IMR-90 (cell line): ENCODE data around the gene SELENOS. TPM values are rescaled to one million over a fixed set of nuclear protein-coding genes. Genes with fewer than 3 reads are reported as not detected.
A peak's percentile ranks its signal among the peaks of the same experiment; 100 is the strongest.

ENCODE experiments used
- ATAC-seq: fragments of 200-7000 bp; cut with Tn5 transposase; 2 replicates; pipeline ENCODE4 v1.9.1; 2020; ENCODE audit warnings: low read depth, mild to moderate bottlenecking, moderate library complexity
- BruUV-seq: library from RNA; stranded (reverse); fragments of 400-500 nt; replicated peaks from 2 replicates; lab custom pipeline; 2021; lab: Mats Ljungman, UMichigan
- CTCF ChIA-PET: fragments of 300-600 bp; formaldehyde crosslinking; extraction: SDS; loops from one replicate; lab custom pipeline; 2021; ENCODE audit warnings: antibody characterized with exemption; lab: Yijun Ruan, JAX
- POLR2A ChIA-PET: fragments of 300-600 bp; sonication (Branson Sonifier 250); formaldehyde crosslinking; loops from one replicate; lab custom pipeline; 2022; ENCODE audit warnings: antibody characterized with exemption; ENCODE audit not compliant: unreplicated experiment; lab: Charles Lee
- DNase-seq: peaks from one replicate; pipeline ENCODE4 v3.0.0; 2013
- H2AFZ ChIP-seq: replicated peaks from 2 replicates; pipeline ENCODE3; 2013; ENCODE audit warnings: low read length, mild to moderate bottlenecking; ENCODE audit not compliant: poor library complexity
- H2AK5ac ChIP-seq: 2 replicates; pipeline ENCODE4 v1.6.1; 2013; ENCODE audit warnings: low read depth, low read length, inconsistent platforms
- H2AK9ac ChIP-seq: replicated peaks from 2 replicates; pipeline ENCODE3; 2013; ENCODE audit warnings: mild to moderate bottlenecking, low read depth, low read length, moderate library complexity; ENCODE audit not compliant: poor library complexity
- H2BK120ac ChIP-seq: 2 replicates; pipeline ENCODE4 v1.6.1; 2013; ENCODE audit warnings: low read depth, low read length, inconsistent platforms
- H2BK15ac ChIP-seq: 3 replicates; pipeline ENCODE4 v1.6.1; 2013; ENCODE audit warnings: low read depth, low read length, inconsistent platforms
- H2BK20ac ChIP-seq: 2 replicates; pipeline ENCODE4 v1.6.1; 2013; ENCODE audit warnings: low read depth, mild to moderate bottlenecking, inconsistent platforms, low read length, moderate library complexity
- H2BK5ac ChIP-seq: 2 replicates; pipeline ENCODE4 v1.6.1; 2013; ENCODE audit warnings: mild to moderate bottlenecking, low read depth, low read length, inconsistent platforms; ENCODE audit not compliant: poor library complexity, severe bottlenecking
- H3K14ac ChIP-seq: replicated peaks from 2 replicates; pipeline ENCODE4 v1.6.1; 2013; ENCODE audit warnings: low read depth, low read length, inconsistent platforms
- H3K18ac ChIP-seq: 2 replicates; pipeline ENCODE4 v1.6.1; 2013; ENCODE audit warnings: low read depth, low read length, control low read depth
- H3K23ac ChIP-seq: 2 replicates; pipeline ENCODE4 v1.6.1; 2013; ENCODE audit warnings: low read depth, low read length, inconsistent platforms
- H3K27ac ChIP-seq: 2 replicates; pipeline ENCODE4 v1.5.1; 2013; ENCODE audit warnings: mild to moderate bottlenecking, control low read depth, low read length; ENCODE audit not compliant: insufficient read depth
- H3K27me3 ChIP-seq: 2 replicates; pipeline ENCODE4 v1.6.1; 2013; ENCODE audit warnings: low read length; ENCODE audit not compliant: control insufficient read depth, insufficient read depth
- H3K36me3 ChIP-seq: 2 replicates; pipeline ENCODE4 v1.6.1; 2013; ENCODE audit warnings: low read length, mixed read lengths; ENCODE audit not compliant: control insufficient read depth, insufficient read depth
- H3K4ac ChIP-seq: 2 replicates; pipeline ENCODE4 v1.6.1; 2013; ENCODE audit warnings: low read depth, low read length, inconsistent platforms
- H3K4me1 ChIP-seq: 2 replicates; pipeline ENCODE4 v1.6.1; 2013; ENCODE audit warnings: low read length, mixed read lengths; ENCODE audit not compliant: control insufficient read depth, insufficient read depth
- H3K4me2 ChIP-seq: 2 replicates; pipeline ENCODE4 v1.6.1; 2013; ENCODE audit warnings: low read depth, mild to moderate bottlenecking, control low read depth, low read length, moderate library complexity
- H3K4me3 ChIP-seq: 2 replicates; pipeline ENCODE4 v1.5.1; 2013; ENCODE audit warnings: low read depth, mild to moderate bottlenecking, control low read depth, low read length, moderate library complexity; ENCODE audit not compliant: insufficient read depth
- H3K56ac ChIP-seq: 2 replicates; pipeline ENCODE4 v1.6.1; 2013; ENCODE audit warnings: low read length, inconsistent platforms; ENCODE audit not compliant: insufficient read depth; ENCODE audit errors: extremely low read depth
- H3K79me1 ChIP-seq, 2 experiments: 2 replicates each; pipeline ENCODE4 v1.6.1; 2013; ENCODE audit warnings: low read length in 2 of 2, inconsistent platforms in 1 of 2, low read depth in 1 of 2
- H3K9ac ChIP-seq: 2 replicates; pipeline ENCODE4 v1.6.1; 2013; ENCODE audit warnings: low read depth, low read length, control low read depth
- H3K9me1 ChIP-seq: 2 replicates; pipeline ENCODE4 v1.6.1; 2013; ENCODE audit warnings: low read length, inconsistent platforms; ENCODE audit not compliant: insufficient read depth
- H3K9me3 ChIP-seq: 2 replicates; pipeline ENCODE4 v1.6.1; 2013; ENCODE audit warnings: low read length; ENCODE audit not compliant: control insufficient read depth, insufficient read depth
- H4K20me1 ChIP-seq: 2 replicates; pipeline ENCODE4 v1.6.1; 2013; ENCODE audit warnings: low read length, inconsistent platforms; ENCODE audit not compliant: insufficient read depth
- H4K5ac ChIP-seq: 2 replicates; pipeline ENCODE4 v1.6.1; 2013; ENCODE audit warnings: mild to moderate bottlenecking, low read depth, low read length, control low read depth
- H4K8ac ChIP-seq, 2 experiments: 2 replicates each; pipeline ENCODE4 v1.6.1; 2013; ENCODE audit warnings: low read depth in 2 of 2, low read length in 2 of 2, control low read depth in 1 of 2, inconsistent platforms in 1 of 2
- H4K91ac ChIP-seq: 2 replicates; pipeline ENCODE4 v1.6.1; 2013; ENCODE audit warnings: low read depth, low read length, inconsistent platforms; ENCODE audit not compliant: insufficient read depth
- CEBPB ChIP-seq: IDR thresholded peaks from 2 replicates; pipeline ENCODE4 v1.6.1; 2012; ENCODE audit warnings: low read depth, low read length, improper control_type of control experiment
- MXI1 ChIP-seq: IDR thresholded peaks from 2 replicates; pipeline ENCODE4 v1.6.1; 2012; ENCODE audit warnings: low read depth, mild to moderate bottlenecking, low read length, moderate library complexity, borderline replicate concordance
- RCOR1 ChIP-seq: IDR thresholded peaks from 2 replicates; pipeline ENCODE4 v1.6.1; 2012; ENCODE audit warnings: mild to moderate bottlenecking, low read length, improper control_type of control experiment; ENCODE audit not compliant: insufficient replicate concordance
- WGBS, 2 experiments: methylation state at CpG; one replicate each; pipeline versions ENCODE4 v1.1.5 to v1.1.7; 2013; ENCODE audit warnings: missing lambda C conversion rate in 2 of 2; ENCODE audit not compliant: insufficient read length in 1 of 2; ENCODE audit errors: extremely low coverage in 2 of 2; 5-methylcytosine and 5-hydroxymethylcytosine counted together
- dilution Hi-C: fragments of 300-500 bp; cut with HindIII; formaldehyde crosslinking; loops from one replicate; pipeline ENCODE4 v1.14.3; 2018; ENCODE audit warnings: low sequenced_read_pairs; ENCODE audit not compliant: unreplicated experiment
- in situ Hi-C: fragments of 300-500 bp; cut with MboI; formaldehyde crosslinking; loops from 3 replicates; pipeline ENCODE4 v1.14.3; 2019; ENCODE audit warnings: low sequenced_read_pairs, inconsistent platforms, mixed read lengths
- intact Hi-C: fragments of 100-400 bp; cut with micrococcal nuclease; formaldehyde crosslinking; loops from 2 replicates; pipeline ENCODE4 v1.10.0; 2022
- polyA plus RNA-seq, 3 experiments: library from polyadenylated mRNA; depleted of rRNA; stranded (reverse); fragments of >200 nt; gene quantifications; 2 replicates each; pipeline ENCODE4 v1.2.3, GENCODE V29; 2012; ENCODE audit warnings: low replicate concordance in 1 of 3
- total RNA-seq: library from RNA; depleted of rRNA; stranded (reverse); fragments of >200 nt; gene quantifications from 2 replicates; pipeline ENCODE4 v1.2.3, GENCODE V29; 2012

Gene SELENOS
- total and polyA plus RNA-seq, 2 of the 4 experiments (the other 2 are of a cell fraction): 39.8 to 77.1 TPM

DNA sequence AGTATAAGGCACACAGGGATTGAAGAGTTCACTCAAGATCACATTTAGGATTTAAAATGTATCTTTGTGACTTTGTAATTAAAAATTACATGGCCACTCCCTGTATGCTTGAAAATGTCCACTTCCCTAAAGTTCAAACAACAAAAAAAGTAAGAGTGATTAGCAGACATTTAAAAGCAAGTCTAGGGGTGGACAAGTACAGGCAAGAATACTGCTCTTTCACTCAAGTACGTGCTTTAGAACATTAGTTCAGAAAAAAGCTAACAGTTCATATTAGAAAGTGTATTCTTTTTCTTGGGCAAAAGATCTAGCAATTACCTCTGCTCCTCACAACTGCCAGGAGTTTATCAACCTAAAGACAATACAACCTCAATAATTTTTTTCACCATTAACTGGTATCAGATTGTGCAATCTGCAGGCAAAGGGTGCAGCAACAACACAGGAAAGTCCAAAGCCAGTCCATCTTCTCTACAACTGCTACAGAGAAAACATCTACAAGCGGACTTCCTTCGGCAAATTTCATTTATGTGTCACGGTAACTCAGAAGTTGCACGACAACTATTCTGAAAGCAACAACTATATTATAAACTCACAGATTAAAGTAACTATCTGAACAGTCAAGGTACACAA is 43.5 kb downstream of the SELENOS start:
- Histone ChIP-seq H3K9me3 (no peaks in the 10 kb centered on the region), H4K20me1 (peaks cover 87% of the 10 kb centered on the region), H3K56ac (no peak overlapping the region), H2BK15ac (no peak overlapping the region), H3K18ac (no peak overlapping the region), H3K36me3 (peaks cover 25% of the 10 kb centered on the region), H2AFZ (no peak overlapping the region), H3K4me1 (peaks cover 4% of the 10 kb centered on the region), H3K27ac (no peak overlapping the region), H2AK9ac (no peak overlapping the region), H3K9ac (no peak overlapping the region), H2BK20ac (no peak overlapping the region), H3K23ac (no peak overlapping the region), H2AK5ac (no peak overlapping the region), H3K79me1 (peaks cover 9 to 57% of the 10 kb centered on the region in 2 experiments; a peak in 3 of 4 replicates), H3K4ac (no peak overlapping the region), H4K8ac (no peak overlapping the region), H3K27me3 (no peaks in the 10 kb centered on the region), H4K5ac (no peak overlapping the region), H3K4me2 (no peak overlapping the region), H4K91ac (no peak overlapping the region), H3K4me3 (no peak overlapping the region), H2BK120ac (no peak overlapping the region), H3K14ac (no peak overlapping the region), H2BK5ac (no peak overlapping the region), H3K9me1 (peaks cover 17% of the 10 kb centered on the region)
- no peak for DNase-seq
- CTCF ChIA-PET: interaction anchor here (0.6 kb wide), 1 partner anchor 248 kb away, joined by 5 read pairs; no protein-coding TSS in a partner anchor
- intact Hi-C loops (no loop called here), in situ Hi-C loops (no loop called here), dilution Hi-C loops (no loop called here)
- BruUV-seq: no TSS peak
- WGBS, 2 experiments: 100% methylated on average over 3 of the region's 5 CpGs; no CpG with 5 or more reads in 1 of the 2 experiments
- TF ChIP-seq RCOR1 (no peak), MXI1 (no peak), CEBPB (peak; percentile 75)
- ATAC-seq: no peak
- POLR2A ChIA-PET: no interaction called here
